A549 (cell line): Measurements from ENCODE around the gene TJP2.

Experiments used
- CEBPB ChIP-seq, 2 experiments: fragments of >200 bp in 1 of 2; sonication (Bioruptor Twin) in 1 of 2; formaldehyde crosslinking in 1 of 2; IDR thresholded peaks; 2 replicates each; pipeline ENCODE4 v1.6.1; 2012 to 2016
- CTCF ChIP-seq: fragments of >200 bp; sonication (Bioruptor Twin); formaldehyde crosslinking; IDR thresholded peaks from 3 replicates; pipeline ENCODE4 v1.5.1; 2016
- ELK1 ChIP-seq: fragments of 150-350 bp; IDR thresholded peaks from 2 replicates; pipeline ENCODE4 v1.6.1; 2014; ENCODE audit warnings: low read depth, mild to moderate bottlenecking, low read length
- EP300 ChIP-seq, 2 experiments: fragments of >200 bp; sonication (Bioruptor Twin); formaldehyde crosslinking; IDR thresholded peaks; 2 replicates in 1 of 2; 3 replicates in 1 of 2; pipeline ENCODE4 v1.6.1; 2016 to 2017
- NR3C1 ChIP-seq: fragments of >200 bp; sonication (Bioruptor Twin); formaldehyde crosslinking; IDR thresholded peaks from 3 replicates; pipeline ENCODE4 v1.6.1; 2017
- POLR2A ChIP-seq: IDR thresholded peaks from 2 replicates; pipeline ENCODE4 v1.6.1; 2012; ENCODE audit warnings: mild to moderate bottlenecking, low read length
- RARB ChIP-seq: fragments of 250-450 bp; sonication (Bioruptor Pico); IDR thresholded peaks from 2 replicates; pipeline ENCODE4 v1.8.0; 2021; ENCODE audit warnings: mild to moderate bottlenecking, moderate library complexity
- USF2 ChIP-seq: fragments of 450-650 bp; IDR thresholded peaks from 2 replicates; pipeline ENCODE4 v1.6.1; 2014; ENCODE audit warnings: antibody characterized with exemption
- TF ChIP-seq, protein P1 (sequence below): fragments of 200-600 bp; sonication (generic); IDR thresholded peaks from 2 replicates; pipeline ENCODE4 v1.6.1; 2016; ENCODE audit warnings: antibody characterized with exemption, mild to moderate bottlenecking, moderate library complexity

- no peak for TF ChIP-seq CEBPB (IDR thresholded peaks at IDR 0.05)
- TF ChIP-seq EP300 (IDR thresholded peaks at IDR 0.05), result no peak
- TF ChIP-seq USF2, result no peak
- TF ChIP-seq, protein P1, sequence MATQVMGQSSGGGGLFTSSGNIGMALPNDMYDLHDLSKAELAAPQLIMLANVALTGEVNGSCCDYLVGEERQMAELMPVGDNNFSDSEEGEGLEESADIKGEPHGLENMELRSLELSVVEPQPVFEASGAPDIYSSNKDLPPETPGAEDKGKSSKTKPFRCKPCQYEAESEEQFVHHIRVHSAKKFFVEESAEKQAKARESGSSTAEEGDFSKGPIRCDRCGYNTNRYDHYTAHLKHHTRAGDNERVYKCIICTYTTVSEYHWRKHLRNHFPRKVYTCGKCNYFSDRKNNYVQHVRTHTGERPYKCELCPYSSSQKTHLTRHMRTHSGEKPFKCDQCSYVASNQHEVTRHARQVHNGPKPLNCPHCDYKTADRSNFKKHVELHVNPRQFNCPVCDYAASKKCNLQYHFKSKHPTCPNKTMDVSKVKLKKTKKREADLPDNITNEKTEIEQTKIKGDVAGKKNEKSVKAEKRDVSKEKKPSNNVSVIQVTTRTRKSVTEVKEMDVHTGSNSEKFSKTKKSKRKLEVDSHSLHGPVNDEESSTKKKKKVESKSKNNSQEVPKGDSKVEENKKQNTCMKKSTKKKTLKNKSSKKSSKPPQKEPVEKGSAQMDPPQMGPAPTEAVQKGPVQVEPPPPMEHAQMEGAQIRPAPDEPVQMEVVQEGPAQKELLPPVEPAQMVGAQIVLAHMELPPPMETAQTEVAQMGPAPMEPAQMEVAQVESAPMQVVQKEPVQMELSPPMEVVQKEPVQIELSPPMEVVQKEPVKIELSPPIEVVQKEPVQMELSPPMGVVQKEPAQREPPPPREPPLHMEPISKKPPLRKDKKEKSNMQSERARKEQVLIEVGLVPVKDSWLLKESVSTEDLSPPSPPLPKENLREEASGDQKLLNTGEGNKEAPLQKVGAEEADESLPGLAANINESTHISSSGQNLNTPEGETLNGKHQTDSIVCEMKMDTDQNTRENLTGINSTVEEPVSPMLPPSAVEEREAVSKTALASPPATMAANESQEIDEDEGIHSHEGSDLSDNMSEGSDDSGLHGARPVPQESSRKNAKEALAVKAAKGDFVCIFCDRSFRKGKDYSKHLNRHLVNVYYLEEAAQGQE, result no peak
- TF ChIP-seq CTCF, result no peak
- TF ChIP-seq ELK1, result no peak
- no peak for TF ChIP-seq NR3C1
- no peak for TF ChIP-seq RARB (CRISPR knock-in tag)
- TF ChIP-seq POLR2A, result no peak
Observed at GRCh38 chr9:69207503-69207902, 33.4 kb downstream of the TJP2 start.
